GM21381 (cell line): ENCODE data around the gene LGR6.

ENCODE experiments used
- ATAC-seq: cut with Tn5 transposase; IDR thresholded peaks from one replicate; pipeline ENCODE4 v1.9.1; 2021; ENCODE audit warnings: mild to moderate bottlenecking, moderate library complexity; ENCODE audit not compliant: unreplicated experiment

LGR6 gene

DNA sequence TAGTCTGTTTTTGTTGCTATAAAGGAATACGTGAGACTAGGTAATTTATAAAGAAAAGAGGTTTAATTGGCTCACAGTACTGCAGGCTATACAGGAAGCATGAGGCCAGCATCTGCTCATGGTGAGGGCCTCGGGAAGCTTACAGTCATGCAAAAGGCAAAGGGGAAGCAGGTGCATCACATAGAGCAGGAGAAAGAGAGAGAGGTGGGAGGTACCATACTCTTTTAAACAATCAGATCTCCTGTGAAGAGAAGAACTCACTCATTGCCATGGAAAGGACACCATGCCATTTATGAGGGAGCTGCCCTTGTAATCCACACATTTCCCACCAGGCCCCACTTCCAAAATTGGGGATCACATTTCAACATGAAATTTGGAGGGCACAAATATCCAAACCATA is 167.6 kb downstream of the LGR6 start:
- no peak for ATAC-seq

- no peak for ATAC-seq
Measured at GRCh38 chr1:202361701-202362100, 168.1 kb downstream of the LGR6 start.

DNA sequence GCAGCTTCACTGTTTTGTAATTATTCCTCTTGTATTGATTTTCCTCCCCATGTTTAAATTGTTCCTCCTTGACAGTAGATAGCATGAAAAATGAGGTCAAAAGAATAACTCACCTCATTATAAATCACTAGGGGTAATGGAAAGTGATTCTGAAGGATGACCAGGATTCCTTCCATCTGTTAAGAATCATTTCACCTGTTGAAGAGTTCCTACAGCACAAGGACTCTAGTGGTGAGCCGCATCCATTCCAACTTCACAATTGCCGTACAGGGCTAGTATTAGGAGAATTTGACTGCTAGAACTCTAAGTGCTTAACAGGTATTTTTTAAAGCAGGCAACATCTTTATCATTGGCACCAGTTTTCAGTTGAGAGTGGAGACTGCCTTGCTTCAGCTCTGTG is 168.6 kb downstream of the LGR6 start:
- no peak for ATAC-seq

GRCh38 chr1:202365092-202365815 is 171.7 kb downstream of the LGR6 start:
- no peak for ATAC-seq

- no peak for ATAC-seq
Measured at GRCh38 chr1:202367271-202367670, 173.7 kb downstream of the LGR6 start.
